OCI-LY3 (cell line): ENCODE measurements around the gene RBPJ.

Source experiments
- H2AFZ ChIP-seq: fragments of 200-600, 300-600 bp; shearing (Covaris generic); 2 replicates; pipeline ENCODE4 v1.6.0; 2014; ENCODE audit warnings: antibody characterized with exemption, low read depth, low read length
- H3K27ac ChIP-seq: fragments of 200-600, 300-600 bp; sonication (generic); 2 replicates; pipeline ENCODE4 v1.5.1; 2014; ENCODE audit warnings: mild to moderate bottlenecking, low read length, moderate library complexity, mixed read lengths
- H3K27me3 ChIP-seq: fragments of 200-600, 300-600 bp; sonication (generic); 2 replicates; pipeline ENCODE4 v1.6.1; 2014; ENCODE audit warnings: low read depth, low read length, mixed read lengths
- H3K36me3 ChIP-seq: fragments of 200-600, 300-600 bp; sonication (generic); replicated peaks from 2 replicates; pipeline ENCODE3; 2014; ENCODE audit warnings: low read depth, low read length, mixed read lengths
- H3K4me1 ChIP-seq: fragments of 300-600, 200-600 bp; sonication (generic); 2 replicates; pipeline ENCODE4 v1.6.1; 2014; ENCODE audit warnings: low read length, mixed read lengths
- H3K4me2 ChIP-seq: fragments of 200-600, 300-600 bp; sonication (generic); 2 replicates; pipeline ENCODE4 v1.6.1; 2014; ENCODE audit warnings: low read length, mixed read lengths
- H3K4me3 ChIP-seq: fragments of 300-600, 200-600 bp; sonication (generic); 2 replicates; pipeline ENCODE4 v1.5.1; 2014; ENCODE audit warnings: antibody characterized with exemption, mild to moderate bottlenecking, low read length, moderate library complexity
- H3K79me2 ChIP-seq: fragments of 300-600, 200-600 bp; shearing (Covaris generic); 2 replicates; pipeline ENCODE4 v1.6.1; 2014; ENCODE audit warnings: mild to moderate bottlenecking, low read length, mixed read lengths
- H3K9ac ChIP-seq: fragments of 300-600, 200-600 bp; shearing (Covaris generic); 2 replicates; pipeline ENCODE4 v1.6.0; 2014; ENCODE audit warnings: mild to moderate bottlenecking, low read length, moderate library complexity
- H3K9me3 ChIP-seq: fragments of 200-600, 300-600 bp; shearing (Covaris generic); 2 replicates; pipeline ENCODE4 v1.6.1; 2014; ENCODE audit warnings: low read length, mixed read lengths; ENCODE audit not compliant: insufficient read depth
- H4K20me1 ChIP-seq: fragments of 200-600, 300-600 bp; sonication (generic); 2 replicates; pipeline ENCODE4 v1.6.1; 2016; ENCODE audit warnings: low read length, mixed read lengths; ENCODE audit not compliant: insufficient read depth
- EZH2phosphoT487 ChIP-seq: fragments of 200-600 bp; shearing (Covaris generic); IDR thresholded peaks from 2 replicates; pipeline ENCODE4 v1.6.1; 2018; ENCODE audit warnings: antibody characterized with exemption, mixed run types, low read depth
- TF ChIP-seq, protein P1 (sequence below): fragments of 200-600, 300-600 bp; sonication (generic); IDR thresholded peaks from 2 replicates; pipeline ENCODE4 v1.5.1; 2014; ENCODE audit warnings: antibody characterized with exemption, low read length, low read depth

The RBPJ gene

DNA sequence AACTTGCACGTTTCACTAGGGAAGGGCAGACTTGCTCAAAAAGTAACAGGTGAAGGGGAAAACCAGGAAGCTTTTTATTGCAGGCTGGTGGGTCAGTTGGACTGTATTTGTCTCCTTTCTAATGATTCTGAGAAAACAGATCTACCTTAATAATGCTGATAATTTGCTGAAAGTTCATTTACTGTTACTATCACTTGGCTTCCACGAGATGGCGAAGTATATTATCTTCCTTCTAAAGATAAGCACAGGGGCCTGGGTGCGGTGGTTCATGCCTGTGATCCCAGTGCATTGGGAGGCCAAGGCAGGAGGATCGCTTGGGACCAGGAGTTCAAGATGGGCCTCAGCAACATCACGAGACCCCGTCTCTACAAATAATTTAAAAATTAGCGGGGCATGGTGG is 153.1 kb downstream of the RBPJ start:
- TF ChIP-seq, protein P1, sequence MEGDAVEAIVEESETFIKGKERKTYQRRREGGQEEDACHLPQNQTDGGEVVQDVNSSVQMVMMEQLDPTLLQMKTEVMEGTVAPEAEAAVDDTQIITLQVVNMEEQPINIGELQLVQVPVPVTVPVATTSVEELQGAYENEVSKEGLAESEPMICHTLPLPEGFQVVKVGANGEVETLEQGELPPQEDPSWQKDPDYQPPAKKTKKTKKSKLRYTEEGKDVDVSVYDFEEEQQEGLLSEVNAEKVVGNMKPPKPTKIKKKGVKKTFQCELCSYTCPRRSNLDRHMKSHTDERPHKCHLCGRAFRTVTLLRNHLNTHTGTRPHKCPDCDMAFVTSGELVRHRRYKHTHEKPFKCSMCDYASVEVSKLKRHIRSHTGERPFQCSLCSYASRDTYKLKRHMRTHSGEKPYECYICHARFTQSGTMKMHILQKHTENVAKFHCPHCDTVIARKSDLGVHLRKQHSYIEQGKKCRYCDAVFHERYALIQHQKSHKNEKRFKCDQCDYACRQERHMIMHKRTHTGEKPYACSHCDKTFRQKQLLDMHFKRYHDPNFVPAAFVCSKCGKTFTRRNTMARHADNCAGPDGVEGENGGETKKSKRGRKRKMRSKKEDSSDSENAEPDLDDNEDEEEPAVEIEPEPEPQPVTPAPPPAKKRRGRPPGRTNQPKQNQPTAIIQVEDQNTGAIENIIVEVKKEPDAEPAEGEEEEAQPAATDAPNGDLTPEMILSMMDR: no peak; the same call in 1 of the 2 replicates
- no peak for TF ChIP-seq EZH2phosphoT487
- H3K4me3 ChIP-seq: no peak overlapping the region
- no peaks in the 10 kb centered on the region for H3K79me2 ChIP-seq
- H4K20me1 ChIP-seq: no peaks in the 10 kb centered on the region
- peaks cover 4% of the 10 kb centered on the region; the same call in 1 of the 2 replicates for H3K27me3 ChIP-seq
- H3K4me2 ChIP-seq: no peak overlapping the region
- no peak overlapping the region for H2AFZ ChIP-seq
- H3K9me3 ChIP-seq: no peaks in the 10 kb centered on the region
- no peak overlapping the region for H3K9ac ChIP-seq
- no peak overlapping the region for H3K27ac ChIP-seq
- H3K4me1 ChIP-seq: no peaks in the 10 kb centered on the region
- H3K36me3 ChIP-seq: no peaks in the 10 kb centered on the region

DNA sequence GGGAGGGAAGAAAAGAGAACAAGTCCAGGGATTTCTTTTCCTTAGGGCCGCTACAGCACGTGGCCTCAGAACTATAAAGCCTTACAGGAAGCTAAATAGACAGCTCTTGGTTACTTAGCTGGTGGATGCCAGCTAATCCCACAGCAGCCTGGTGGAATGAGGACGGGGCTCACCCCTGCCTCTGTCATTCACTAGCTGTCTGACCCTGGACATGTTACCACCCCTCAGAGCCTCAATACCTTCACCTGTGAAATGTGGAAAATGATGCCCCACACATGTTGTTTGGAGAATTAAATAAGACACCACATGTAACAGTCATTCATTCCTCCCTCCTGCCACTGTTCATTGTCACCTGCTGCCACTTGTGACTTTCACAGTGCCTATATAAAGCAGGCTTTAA is 153.7 kb downstream of the RBPJ start:
- no peak overlapping the region for H3K9ac ChIP-seq
- no peaks in the 10 kb centered on the region for H4K20me1 ChIP-seq
- no peaks in the 10 kb centered on the region for H3K79me2 ChIP-seq
- no peaks in the 10 kb centered on the region for H3K9me3 ChIP-seq
- no peak overlapping the region for H3K4me3 ChIP-seq
- H3K27ac ChIP-seq: no peak overlapping the region
- no peak overlapping the region for H2AFZ ChIP-seq
- no peaks in the 10 kb centered on the region for H3K4me1 ChIP-seq
- TF ChIP-seq, protein P1: no peak
- TF ChIP-seq EZH2phosphoT487: no peak
- no peaks in the 10 kb centered on the region for H3K36me3 ChIP-seq
- H3K27me3 ChIP-seq: peaks cover 4% of the 10 kb centered on the region; the same call in 1 of the 2 replicates
- H3K4me2 ChIP-seq: no peak overlapping the region

DNA sequence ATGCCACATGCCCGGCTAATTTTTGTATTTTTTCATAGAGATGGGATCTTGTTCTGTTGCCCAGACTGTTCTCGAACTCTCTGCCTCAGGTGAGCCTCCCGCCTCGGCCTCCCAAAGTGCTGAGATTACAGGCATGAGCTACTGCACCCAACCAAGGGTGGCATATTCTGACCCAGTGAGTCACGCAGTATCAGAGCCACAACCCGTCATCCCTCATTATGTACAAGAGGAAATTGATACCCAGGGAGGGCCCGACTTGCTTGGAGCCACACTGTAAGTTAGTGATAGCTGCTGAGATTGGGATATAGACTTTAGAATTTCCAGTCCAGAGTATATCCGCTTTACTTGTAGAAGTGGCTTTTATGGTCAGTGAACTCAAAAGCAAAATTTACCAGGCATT is 154.9 kb downstream of the RBPJ start:
- Histone ChIP-seq H3K79me2 (no peaks in the 10 kb centered on the region), H3K27me3 (peaks cover 4% of the 10 kb centered on the region; the same call in 1 of the 2 replicates), H3K9me3 (no peaks in the 10 kb centered on the region), H4K20me1 (no peaks in the 10 kb centered on the region), H3K4me3 (no peak overlapping the region), H3K36me3 (no peaks in the 10 kb centered on the region), H2AFZ (no peak overlapping the region), H3K27ac (no peak overlapping the region), H3K4me2 (no peak overlapping the region), H3K9ac (no peak overlapping the region), H3K4me1 (no peaks in the 10 kb centered on the region)
- TF ChIP-seq, protein P1: no peak
- no peak for TF ChIP-seq EZH2phosphoT487

DNA sequence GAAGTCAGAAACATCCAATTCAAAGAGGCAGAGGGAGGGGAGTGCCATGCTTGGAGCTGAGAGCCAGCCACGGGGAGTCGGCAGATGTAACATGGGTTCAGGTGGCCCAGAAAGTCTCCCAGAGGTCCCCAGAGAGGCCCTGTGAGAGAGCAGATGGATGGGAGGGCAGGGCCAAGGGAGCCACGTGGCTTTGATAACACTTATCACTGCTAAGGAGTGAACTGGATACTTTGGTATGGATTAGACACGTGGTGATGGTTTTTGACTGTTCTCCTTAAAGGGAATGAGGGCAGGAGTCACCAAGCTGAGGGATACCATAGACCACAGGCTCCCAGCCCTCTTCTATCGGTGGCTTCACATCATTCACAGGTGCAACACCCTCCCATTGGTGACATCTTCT is 155.7 kb downstream of the RBPJ start:
- Histone ChIP-seq H3K27ac (no peak overlapping the region), H3K9me3 (no peaks in the 10 kb centered on the region), H3K4me1 (no peaks in the 10 kb centered on the region), H3K4me3 (no peak overlapping the region), H4K20me1 (no peaks in the 10 kb centered on the region), H2AFZ (no peak overlapping the region), H3K36me3 (no peaks in the 10 kb centered on the region), H3K79me2 (no peaks in the 10 kb centered on the region), H3K4me2 (no peak overlapping the region), H3K9ac (no peak overlapping the region), H3K27me3 (peaks cover 4% of the 10 kb centered on the region; the same call in 1 of the 2 replicates)
- TF ChIP-seq EZH2phosphoT487: no peak
- TF ChIP-seq, protein P1: no peak
